SK-N-SH (cell line): ENCODE data around the gene SCART1.

Experiments used
- CTCF ChIP-seq: fragments of 200-600 bp; sonication (generic); IDR thresholded peaks from 2 replicates; pipeline ENCODE4 v1.6.1; 2017; ENCODE audit warnings: antibody characterized with exemption, mild to moderate bottlenecking, moderate library complexity
- GATA2 ChIP-seq: sonication (generic); formaldehyde crosslinking; IDR thresholded peaks from 2 replicates; pipeline ENCODE4 v1.5.0; 2020; ENCODE audit warnings: mild to moderate bottlenecking, missing genetic modification reagents
- REST ChIP-seq: IDR thresholded peaks from 2 replicates; pipeline ENCODE4 v1.6.1; 2012; ENCODE audit warnings: mild to moderate bottlenecking, low read depth, low read length, moderate library complexity
- TAF1 ChIP-seq: IDR thresholded peaks from 2 replicates; pipeline ENCODE4 v1.6.1; 2012; ENCODE audit warnings: low read depth, mild to moderate bottlenecking, low read length, moderate library complexity, borderline replicate concordance

- TF ChIP-seq GATA2 = no peak
- no peak for TF ChIP-seq CTCF
- no peak for TF ChIP-seq REST
- TF ChIP-seq TAF1 = no peak
Measured at GRCh38 chr10:133471300-133472109, 17.8 kb downstream of the SCART1 start.
